Upper lobe of right lung (tissue), 1 donor: ENCODE measurements around the gene DHX40. TPM values are rescaled to one million over a fixed set of nuclear protein-coding genes. Genes with fewer than 3 reads are reported as not detected.

Source experiments
- ATAC-seq: fragments of 200-7000 bp; cut with Tn5 transposase; one replicate; pipeline ENCODE4 v1.9.1; 2020; ENCODE audit warnings: mild to moderate bottlenecking, moderate library complexity
- DNase-seq: peaks from one replicate; pipeline ENCODE4 v3.0.0-alpha.2; 2020
- H3K27ac ChIP-seq: fragments of 200-600 bp; one replicate; pipeline ENCODE4 v1.8.0; 2022
- H3K27me3 ChIP-seq: fragments of 200-600 bp; one replicate; pipeline ENCODE4 v1.8.0; 2022; ENCODE audit warnings: mild to moderate bottlenecking
- H3K36me3 ChIP-seq: fragments of 200-600 bp; one replicate; pipeline ENCODE4 v1.8.0; 2022
- H3K4me1 ChIP-seq: fragments of 200-600 bp; one replicate; pipeline ENCODE4 v1.8.0; 2022
- H3K4me3 ChIP-seq: fragments of 200-600 bp; one replicate; pipeline ENCODE4 v1.8.0; 2022; ENCODE audit warnings: mild to moderate bottlenecking
- H3K9me3 ChIP-seq: fragments of 200-600 bp; one replicate; pipeline ENCODE4 v1.8.0; 2022
- intact Hi-C: fragments of 100-400 bp; cut with DNase I; formaldehyde crosslinking; loops from one replicate; pipeline ENCODE4 v1.11.0; 2022
- total RNA-seq: library from RNA; stranded (reverse); fragmentation: NEBNext Ultra II Directional; extraction: Animal tissue kit (Norgen Biotek cat#: 25700); gene quantifications from one replicate; pipeline ENCODE4 v1.2.1, GENCODE V29; 2021
- TF ChIP-seq, protein P1 (sequence below): fragments of 200-600 bp; IDR thresholded peaks from one replicate; pipeline ENCODE4 v1.8.0; 2022; ENCODE audit warnings: antibody characterized with exemption
- donor health status: DM: no; HTN: yes; CAD: no; lungs with severe emphysema.

The DHX40 gene
- total RNA-seq, 1 donor from 2014 or later, result 25.0 TPM

DNA sequence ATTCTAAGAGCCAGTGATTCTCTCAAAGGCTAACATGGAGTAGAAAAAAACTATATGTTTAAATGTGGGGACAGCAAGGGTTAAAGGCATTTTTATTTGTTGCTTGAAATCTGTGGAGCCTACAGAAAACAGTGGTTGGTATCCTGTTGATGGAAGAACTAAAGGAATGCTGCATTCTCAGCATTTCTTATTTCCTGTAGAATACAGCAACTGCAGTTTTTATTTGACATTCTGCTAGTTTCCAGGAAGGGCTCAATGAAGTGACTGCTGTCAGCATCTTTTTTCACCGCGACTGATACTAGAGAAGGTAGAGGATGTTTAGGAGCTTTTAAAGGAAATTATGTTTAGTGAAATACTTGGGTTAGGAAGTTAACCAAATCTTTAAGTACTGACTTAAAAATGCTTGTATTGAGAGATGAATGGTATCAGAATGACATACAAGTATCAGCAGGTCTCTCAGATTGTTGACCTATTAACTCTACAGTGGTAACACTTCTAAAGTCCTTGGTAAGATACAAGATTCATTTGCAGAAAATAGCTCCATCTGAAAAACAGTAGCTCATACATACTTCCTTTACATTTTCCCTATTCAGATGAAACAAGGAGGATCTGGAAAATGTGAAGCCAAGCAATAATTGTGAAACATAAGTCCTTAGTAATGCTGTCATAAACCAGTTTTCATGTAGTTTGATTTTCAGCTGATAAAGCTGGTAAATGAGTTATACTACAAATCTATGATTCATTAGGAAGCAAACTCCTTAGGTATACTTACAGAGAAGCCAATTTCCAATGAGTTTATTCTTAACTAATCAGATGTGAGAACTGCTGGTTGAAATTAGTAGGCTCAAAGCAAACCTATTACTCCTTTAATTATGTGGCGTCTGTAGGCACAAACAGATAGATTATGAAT is 69.5 kb downstream of the DHX40 start:
- Histone ChIP-seq H3K9me3 (no peaks in the 10 kb centered on the region), H3K4me1 (peaks cover 39% of the 10 kb centered on the region), H3K27me3 (no peaks in the 10 kb centered on the region), H3K36me3 (no peaks in the 10 kb centered on the region), H3K27ac (peak overlapping the region; percentile 56), H3K4me3 (no peak overlapping the region)
- TF ChIP-seq, protein P1, sequence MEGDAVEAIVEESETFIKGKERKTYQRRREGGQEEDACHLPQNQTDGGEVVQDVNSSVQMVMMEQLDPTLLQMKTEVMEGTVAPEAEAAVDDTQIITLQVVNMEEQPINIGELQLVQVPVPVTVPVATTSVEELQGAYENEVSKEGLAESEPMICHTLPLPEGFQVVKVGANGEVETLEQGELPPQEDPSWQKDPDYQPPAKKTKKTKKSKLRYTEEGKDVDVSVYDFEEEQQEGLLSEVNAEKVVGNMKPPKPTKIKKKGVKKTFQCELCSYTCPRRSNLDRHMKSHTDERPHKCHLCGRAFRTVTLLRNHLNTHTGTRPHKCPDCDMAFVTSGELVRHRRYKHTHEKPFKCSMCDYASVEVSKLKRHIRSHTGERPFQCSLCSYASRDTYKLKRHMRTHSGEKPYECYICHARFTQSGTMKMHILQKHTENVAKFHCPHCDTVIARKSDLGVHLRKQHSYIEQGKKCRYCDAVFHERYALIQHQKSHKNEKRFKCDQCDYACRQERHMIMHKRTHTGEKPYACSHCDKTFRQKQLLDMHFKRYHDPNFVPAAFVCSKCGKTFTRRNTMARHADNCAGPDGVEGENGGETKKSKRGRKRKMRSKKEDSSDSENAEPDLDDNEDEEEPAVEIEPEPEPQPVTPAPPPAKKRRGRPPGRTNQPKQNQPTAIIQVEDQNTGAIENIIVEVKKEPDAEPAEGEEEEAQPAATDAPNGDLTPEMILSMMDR, result no peak
- DNase-seq, result no peak
- intact Hi-C loops, result no loop called here
- ATAC-seq, result no peak

DNA sequence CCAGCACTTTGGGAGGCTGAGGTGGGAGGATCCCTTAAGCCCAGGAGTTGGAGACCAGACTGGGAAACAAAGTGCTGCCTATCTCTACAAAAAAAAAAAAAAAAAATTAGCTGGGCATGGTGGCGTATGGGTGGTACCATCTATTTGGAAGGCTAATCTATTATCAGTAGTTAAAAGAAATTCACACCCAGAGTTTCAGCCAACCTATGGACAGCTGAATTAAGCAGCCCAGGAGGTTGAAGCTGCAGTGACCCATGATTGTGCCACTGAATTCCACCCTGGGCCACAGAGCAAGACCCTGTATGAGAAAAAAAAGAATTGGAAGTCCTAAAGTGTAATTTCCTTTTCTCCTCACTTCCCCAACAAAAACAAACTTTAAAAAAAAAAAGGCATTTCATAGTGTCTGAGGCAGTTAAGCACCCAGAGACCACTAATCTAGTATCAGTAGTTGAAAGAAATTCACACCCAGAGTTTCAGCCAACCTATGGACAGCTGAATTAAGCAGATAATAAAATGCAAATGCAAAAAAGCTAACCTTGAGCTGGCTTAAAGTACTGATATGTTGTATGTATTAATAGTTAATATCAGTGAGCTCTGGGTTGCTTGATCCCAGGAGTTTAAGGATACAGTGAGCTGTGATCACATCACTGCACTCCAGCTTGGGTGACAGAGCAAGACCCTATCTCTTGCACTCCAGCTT is 72.4 kb downstream of the DHX40 start:
- TF ChIP-seq, protein P1, result no peak
- ATAC-seq (no peak), DNase-seq (no peak)
- no peak overlapping the region for H3K4me3 ChIP-seq
- intact Hi-C loops, result no loop called here
- no peaks in the 10 kb centered on the region for H3K36me3 ChIP-seq
- no peak overlapping the region for H3K27ac ChIP-seq
- H3K9me3 ChIP-seq, result no peaks in the 10 kb centered on the region
- no peaks in the 10 kb centered on the region for H3K27me3 ChIP-seq
- H3K4me1 ChIP-seq, result peaks cover 38% of the 10 kb centered on the region

DNA sequence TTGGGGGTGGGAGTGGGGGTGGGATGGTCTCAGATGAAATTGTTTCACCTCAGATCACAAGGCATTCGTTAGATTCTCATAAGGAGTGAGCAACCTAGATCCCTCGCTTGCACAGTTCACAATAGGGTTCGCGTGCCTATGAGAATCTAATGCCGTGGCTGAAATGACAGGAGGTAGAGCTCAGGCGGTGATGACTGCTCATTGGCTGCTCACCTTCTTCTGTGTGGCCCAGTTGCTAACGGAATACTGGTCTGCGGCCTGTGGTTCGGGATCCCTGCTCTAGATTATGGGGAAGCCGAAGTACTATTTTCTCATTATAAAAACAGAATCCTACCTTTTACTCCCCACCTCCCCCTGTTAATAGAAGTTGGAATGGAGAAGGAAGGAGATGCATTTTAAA is 73.1 kb downstream of the DHX40 start:
- Histone ChIP-seq H3K36me3 (no peaks in the 10 kb centered on the region), H3K27me3 (no peaks in the 10 kb centered on the region), H3K9me3 (no peaks in the 10 kb centered on the region), H3K27ac (no peak overlapping the region), H3K4me3 (no peak overlapping the region), H3K4me1 (peaks cover 44% of the 10 kb centered on the region)
- DNase-seq (no peak), ATAC-seq (no peak)
- TF ChIP-seq, protein P1, result no peak
- intact Hi-C loops, result no loop called here

DNA sequence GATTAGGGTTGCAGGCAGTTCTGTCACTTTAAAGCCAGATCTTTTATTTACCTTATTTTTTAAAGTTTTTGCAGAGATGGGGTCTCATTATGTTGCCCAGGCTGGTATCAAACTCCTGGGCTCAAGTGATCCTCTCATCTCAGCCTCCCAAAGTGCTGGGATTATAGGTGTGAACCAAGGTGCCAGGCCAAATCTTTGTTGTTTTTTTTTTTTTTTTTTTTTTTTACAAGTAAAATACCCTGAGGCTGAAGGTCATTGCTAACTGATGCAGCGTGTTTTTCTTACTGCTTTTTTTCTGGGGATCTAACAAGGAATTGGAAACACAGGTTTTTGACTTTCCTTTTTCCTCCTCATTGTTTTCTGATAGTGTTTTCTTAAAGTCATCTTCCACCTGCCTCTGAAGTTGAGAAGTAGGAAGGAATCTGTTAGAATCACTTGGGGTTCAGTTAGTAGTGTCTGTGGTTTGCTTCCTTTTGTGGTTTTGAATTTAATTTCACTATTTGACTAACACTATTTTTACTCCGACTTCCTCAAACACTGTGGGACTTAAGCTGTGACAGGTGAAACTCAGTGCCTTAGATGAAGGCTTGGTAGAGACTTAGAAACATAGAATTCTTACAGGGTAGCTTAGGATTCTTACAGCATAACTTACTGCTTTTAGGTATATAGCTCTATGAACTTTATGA is 76.5 kb downstream of the DHX40 start:
- intact Hi-C loops, result no loop called here
- Histone ChIP-seq H3K4me3 (no peak overlapping the region), H3K27ac (no peak overlapping the region), H3K36me3 (peaks cover 31% of the 10 kb centered on the region), H3K27me3 (no peaks in the 10 kb centered on the region), H3K4me1 (peaks cover 26% of the 10 kb centered on the region), H3K9me3 (no peaks in the 10 kb centered on the region)
- DNase-seq (no peak), ATAC-seq (peak; percentile 62)
- TF ChIP-seq, protein P1, result no peak

DNA sequence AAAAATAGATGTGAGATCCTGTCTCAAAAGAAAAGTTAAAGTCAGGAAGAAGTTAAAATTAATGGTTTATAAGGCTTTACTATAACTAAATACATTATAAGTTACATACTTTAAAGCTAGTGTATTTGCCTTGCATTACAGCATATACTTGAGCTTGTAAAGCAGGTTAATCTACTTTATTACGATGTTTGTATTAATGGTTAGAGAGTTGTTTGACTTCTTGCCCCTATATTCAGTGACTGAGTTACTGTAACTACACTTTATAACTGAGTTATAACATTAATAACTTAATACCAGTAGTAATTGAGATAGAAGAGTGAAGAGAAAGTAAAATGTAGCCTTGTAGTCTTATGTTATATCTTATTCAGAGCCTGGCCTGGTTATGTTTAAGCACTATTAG is 77.2 kb downstream of the DHX40 start:
- no peak overlapping the region for H3K27ac ChIP-seq
- DNase-seq (no peak), ATAC-seq (no peak)
- H3K4me3 ChIP-seq, result no peak overlapping the region
- TF ChIP-seq, protein P1, result no peak
- H3K4me1 ChIP-seq, result peaks cover 26% of the 10 kb centered on the region
- no peaks in the 10 kb centered on the region for H3K9me3 ChIP-seq
- no peaks in the 10 kb centered on the region for H3K27me3 ChIP-seq
- intact Hi-C loops, result no loop called here
- H3K36me3 ChIP-seq, result peaks cover 37% of the 10 kb centered on the region
